ENCODE results near the gene FBXL22.

Gene FBXL22

GRCh38 chr15:63554337-63554927 is 42.8 kb upstream of the FBXL22 start:
- Histone ChIP-seq H3K36me3 (replicated peaks; ENCODE audit: insufficient read depth, low read length) (no peaks in the 10 kb centered on the region; the same call in 1 of the 2 replicates), H3K9me2 (replicated peaks; ENCODE audit: insufficient read depth, low read length) (no peaks in the 10 kb centered on the region), H3K9me3 (replicated peaks; ENCODE audit: insufficient read depth, low read length) (no peaks in the 10 kb centered on the region), H3K4me1 (ENCODE audit: low read length) (no peaks in the 10 kb centered on the region), H3K79me2 (ENCODE audit: low read length) (no peaks in the 10 kb centered on the region), H3K27me3 (replicated peaks; ENCODE audit: insufficient read depth, low read length) (no peaks in the 10 kb centered on the region), H4K20me1 (ENCODE audit: insufficient read depth, low read length) (no peaks in the 10 kb centered on the region), H3K27ac (ENCODE audit: low read length) (no peak overlapping the region), H2AFZ (ENCODE audit: low read length) (no peak overlapping the region), H3K9ac (ENCODE audit: low read length) (no peak overlapping the region), H3F3A (ENCODE audit: insufficient read depth, low read length) (no peaks in the 10 kb centered on the region), H3K4me3 (ENCODE audit: low read length) (no peak overlapping the region), H3K4me2 (ENCODE audit: low read depth, low read length) (no peak overlapping the region)
- no peak for DNase-seq
- TF ChIP-seq EZH2 (optimal IDR thresholded peaks at IDR 0.05; ENCODE audit: low read depth, low read length) (no peak), EZH2phosphoT487 (IDR thresholded peaks at IDR 0.05; ENCODE audit: low read length) (no peak), CTCF (IDR thresholded peaks at IDR 0.05; ENCODE audit: low read length) (no peak)

- Histone ChIP-seq H3F3A (ENCODE audit: insufficient read depth, low read length) (no peaks in the 10 kb centered on the region), H3K9me3 (replicated peaks; ENCODE audit: insufficient read depth, low read length) (no peaks in the 10 kb centered on the region), H3K4me2 (ENCODE audit: low read depth, low read length) (no peak overlapping the region), H3K79me2 (ENCODE audit: low read length) (no peaks in the 10 kb centered on the region), H2AFZ (ENCODE audit: low read length) (no peak overlapping the region), H3K9ac (ENCODE audit: low read length) (no peak overlapping the region), H3K27me3 (replicated peaks; ENCODE audit: insufficient read depth, low read length) (no peaks in the 10 kb centered on the region), H4K20me1 (ENCODE audit: insufficient read depth, low read length) (no peaks in the 10 kb centered on the region), H3K36me3 (replicated peaks; ENCODE audit: insufficient read depth, low read length) (no peaks in the 10 kb centered on the region; the same call in 1 of the 2 replicates), H3K4me3 (ENCODE audit: low read length) (no peak overlapping the region), H3K4me1 (ENCODE audit: low read length) (no peaks in the 10 kb centered on the region), H3K9me2 (replicated peaks; ENCODE audit: insufficient read depth, low read length) (no peaks in the 10 kb centered on the region), H3K27ac (ENCODE audit: low read length) (no peak overlapping the region)
- no peak for DNase-seq
- no peak for TF ChIP-seq CTCF (IDR thresholded peaks at IDR 0.05; ENCODE audit: low read length)
- no peak for TF ChIP-seq EZH2phosphoT487 (IDR thresholded peaks at IDR 0.05; ENCODE audit: low read length)
- no peak for TF ChIP-seq EZH2 (optimal IDR thresholded peaks at IDR 0.05; ENCODE audit: low read depth, low read length)
Observed at GRCh38 chr15:63555507-63555906, 41.7 kb upstream of the FBXL22 start.

GRCh38 chr15:63556246-63556645 is 40.9 kb upstream of the FBXL22 start:
- Histone ChIP-seq H3K36me3 (replicated peaks; ENCODE audit: insufficient read depth, low read length) (no peaks in the 10 kb centered on the region; the same call in 1 of the 2 replicates), H3K9me3 (replicated peaks; ENCODE audit: insufficient read depth, low read length) (no peaks in the 10 kb centered on the region), H3K27ac (ENCODE audit: low read length) (no peak overlapping the region), H3K27me3 (replicated peaks; ENCODE audit: insufficient read depth, low read length) (no peaks in the 10 kb centered on the region), H3K79me2 (ENCODE audit: low read length) (no peaks in the 10 kb centered on the region; the same call in 1 of the 2 replicates), H2AFZ (ENCODE audit: low read length) (no peak overlapping the region), H3K9ac (ENCODE audit: low read length) (no peak overlapping the region), H4K20me1 (ENCODE audit: insufficient read depth, low read length) (no peaks in the 10 kb centered on the region), H3K4me2 (ENCODE audit: low read depth, low read length) (no peak overlapping the region), H3K9me2 (replicated peaks; ENCODE audit: insufficient read depth, low read length) (no peaks in the 10 kb centered on the region), H3K4me1 (ENCODE audit: low read length) (no peaks in the 10 kb centered on the region), H3F3A (ENCODE audit: insufficient read depth, low read length) (no peaks in the 10 kb centered on the region), H3K4me3 (ENCODE audit: low read length) (no peak overlapping the region)
- TF ChIP-seq CTCF (IDR thresholded peaks at IDR 0.05; ENCODE audit: low read length) (no peak), EZH2phosphoT487 (IDR thresholded peaks at IDR 0.05; ENCODE audit: low read length) (no peak), EZH2 (optimal IDR thresholded peaks at IDR 0.05; ENCODE audit: low read depth, low read length) (no peak)
- no peak for DNase-seq
